ENCODE data around the gene HPCA.
A peak's percentile ranks its signal among the peaks of the same experiment; 100 is the strongest.

Gene HPCA

GRCh38 chr1:32890516-32891240, 4.4 kb downstream of the HPCA start:
- no peak for DNase-seq

GRCh38 chr1:32891241-32891570, 4.9 kb downstream of the HPCA start:
- no peak for DNase-seq

- no peak for DNase-seq
Measured at GRCh38 chr1:32891630-32892029, 5.3 kb downstream of the HPCA start.

DNA sequence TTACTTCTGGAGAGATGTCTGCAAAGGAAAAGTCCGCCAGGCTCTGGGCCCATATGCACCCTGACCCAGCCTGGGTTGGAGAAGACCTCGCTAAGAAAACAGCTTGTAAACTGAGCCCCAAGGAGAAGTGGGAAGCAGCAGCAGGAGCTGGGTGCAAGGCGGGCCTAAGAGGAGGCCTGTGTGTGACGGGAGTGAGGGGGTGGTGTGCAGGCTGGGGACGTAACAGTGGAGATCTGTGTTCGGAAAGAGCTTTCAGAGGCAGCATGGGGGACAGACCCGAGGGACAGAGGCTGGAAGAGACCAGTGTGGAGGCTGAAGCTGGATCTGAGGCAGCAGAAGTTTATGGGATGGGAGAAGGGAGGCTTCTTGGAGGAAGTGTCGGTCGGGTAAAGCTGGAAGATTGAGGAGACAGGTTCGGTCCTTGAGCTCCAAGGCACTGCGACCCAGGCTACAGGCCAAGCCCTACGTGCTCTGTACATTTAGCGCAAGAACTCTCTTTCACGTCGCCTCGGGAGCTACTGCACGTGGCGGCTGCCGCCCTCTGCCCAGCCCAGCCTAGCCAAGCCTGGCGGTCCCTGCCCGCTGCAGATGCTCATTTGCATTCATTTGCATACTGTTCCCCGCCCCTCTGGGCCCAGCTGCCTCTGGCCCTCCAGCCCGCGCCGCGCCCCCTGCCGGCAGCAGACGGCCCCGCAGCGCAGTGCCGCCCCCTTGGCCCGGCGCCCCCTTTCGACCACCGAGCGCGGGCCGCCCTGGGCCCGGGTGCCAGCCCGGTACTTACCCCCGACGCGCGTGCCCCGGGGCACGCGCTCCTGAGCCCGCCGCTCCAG, 6.3 kb downstream of the HPCA start:
- DNase-seq: peak; percentile 47 to 58

DNA sequence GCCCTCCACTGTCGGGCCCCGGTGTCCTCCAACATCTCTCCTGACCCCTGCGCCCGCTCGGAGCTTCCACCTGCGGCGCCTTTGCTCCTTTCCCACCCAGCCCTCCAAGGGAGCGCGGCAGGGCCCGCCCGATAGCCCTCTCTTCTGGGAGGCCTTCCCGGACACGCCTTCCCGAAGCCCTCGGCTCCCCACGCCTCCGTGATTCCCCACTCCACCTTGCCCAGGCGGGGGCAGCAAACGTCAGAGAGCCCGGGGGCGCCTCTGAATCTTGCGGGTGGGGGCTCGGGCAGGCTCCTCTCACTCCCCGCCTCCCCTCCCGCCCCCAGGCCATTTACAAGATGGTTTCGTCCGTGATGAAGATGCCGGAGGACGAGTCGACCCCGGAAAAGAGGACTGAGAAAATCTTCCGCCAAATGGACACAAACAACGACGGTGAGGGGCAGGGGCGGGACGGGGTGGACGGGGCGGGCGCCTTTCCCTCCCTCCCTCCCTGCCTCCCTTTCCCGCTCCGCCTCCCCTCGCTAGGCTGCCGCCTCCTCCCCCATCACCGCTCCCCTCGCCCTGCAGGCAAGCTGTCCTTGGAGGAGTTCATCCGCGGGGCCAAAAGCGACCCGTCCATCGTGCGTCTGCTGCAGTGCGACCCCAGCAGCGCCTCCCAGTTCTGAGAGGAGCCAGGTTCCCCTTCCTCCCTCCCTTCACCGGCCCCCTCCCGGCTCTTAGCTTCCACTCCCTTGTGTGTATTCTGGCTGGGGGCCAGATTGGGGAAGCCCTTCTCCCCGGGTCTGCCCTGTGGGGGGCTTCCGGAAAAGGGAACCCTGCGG, 7.1 kb downstream of the HPCA start:
- peak in 1 of 2 experiments; percentile 30 for DNase-seq

- DNase-seq: no peak
Measured at GRCh38 chr1:32894019-32894600, 7.8 kb downstream of the HPCA start.

DNA sequence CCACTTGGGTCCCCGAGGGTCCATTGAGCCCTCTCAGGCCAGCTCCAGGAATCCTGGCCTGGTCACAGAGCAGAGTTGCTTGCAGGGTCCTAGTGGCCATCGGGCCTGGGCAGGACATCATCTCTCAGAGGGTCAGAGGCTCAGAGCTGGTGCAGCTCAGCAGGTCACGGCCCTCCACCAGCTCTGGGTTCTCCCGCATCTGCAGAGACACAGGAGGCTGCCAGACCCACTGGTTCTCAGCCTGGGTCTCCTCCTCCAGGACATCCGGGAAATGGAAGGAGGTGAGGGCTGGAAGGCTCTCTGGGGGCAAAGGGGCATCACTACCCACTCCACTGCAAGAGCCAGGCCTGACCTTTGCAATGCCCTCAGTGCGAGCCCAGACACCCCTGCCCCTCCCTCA, 8.4 kb downstream of the HPCA start:
- DNase-seq: no peak

DNA sequence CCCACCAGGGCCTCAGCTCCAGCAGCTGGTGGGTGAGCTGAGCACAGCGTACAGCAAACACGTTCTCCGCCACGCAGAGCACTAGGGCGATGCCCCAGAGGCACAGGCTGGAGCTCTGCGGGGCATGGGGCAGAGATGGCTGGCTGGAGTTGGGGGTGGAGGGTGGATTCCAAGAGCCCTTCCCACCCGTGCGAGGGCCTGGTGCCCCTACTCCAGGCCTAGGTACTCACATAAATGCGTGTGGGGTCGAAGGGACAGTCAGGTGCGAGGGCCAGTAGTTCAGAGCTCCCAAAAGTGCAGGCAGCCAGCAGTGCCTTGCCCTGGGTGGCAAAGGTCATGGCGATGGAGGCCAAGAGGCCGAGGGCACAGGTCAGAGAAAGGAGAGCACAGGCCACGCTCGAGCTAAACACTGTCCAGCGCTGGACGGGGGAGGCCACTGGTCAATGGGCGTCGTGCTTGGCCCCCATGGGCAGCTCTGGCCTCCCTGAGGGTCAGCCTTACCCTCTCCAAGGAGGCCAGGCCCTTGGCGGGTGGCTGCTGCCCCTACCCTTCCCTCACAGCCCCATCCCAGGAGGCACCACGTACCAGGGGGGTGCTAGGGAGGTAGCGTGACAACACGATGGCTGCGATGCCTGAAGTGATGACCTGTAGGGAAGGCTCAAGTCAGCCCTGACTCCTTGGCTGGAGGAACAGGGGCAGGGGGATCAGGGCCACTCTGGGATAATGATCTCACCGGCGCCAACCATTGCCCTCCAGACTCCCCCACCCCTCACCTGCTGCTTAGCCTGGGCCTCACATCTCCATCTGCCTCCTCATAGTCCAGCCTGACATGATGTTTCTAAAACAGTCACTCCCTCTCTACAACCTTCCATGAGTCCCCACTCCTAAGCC, 9.3 kb downstream of the HPCA start:
- no peak for DNase-seq

- no peak for DNase-seq
Measured at GRCh38 chr1:32896451-32896850, 10.2 kb downstream of the HPCA start.

- no peak for DNase-seq
Measured at GRCh38 chr1:32897082-32898049, 11.1 kb downstream of the HPCA start.

- no peak for DNase-seq
Measured at GRCh38 chr1:32898056-32898455, 11.8 kb downstream of the HPCA start.

- no peak for DNase-seq
Measured at GRCh38 chr1:32898958-32899357, 12.7 kb downstream of the HPCA start.

DNA sequence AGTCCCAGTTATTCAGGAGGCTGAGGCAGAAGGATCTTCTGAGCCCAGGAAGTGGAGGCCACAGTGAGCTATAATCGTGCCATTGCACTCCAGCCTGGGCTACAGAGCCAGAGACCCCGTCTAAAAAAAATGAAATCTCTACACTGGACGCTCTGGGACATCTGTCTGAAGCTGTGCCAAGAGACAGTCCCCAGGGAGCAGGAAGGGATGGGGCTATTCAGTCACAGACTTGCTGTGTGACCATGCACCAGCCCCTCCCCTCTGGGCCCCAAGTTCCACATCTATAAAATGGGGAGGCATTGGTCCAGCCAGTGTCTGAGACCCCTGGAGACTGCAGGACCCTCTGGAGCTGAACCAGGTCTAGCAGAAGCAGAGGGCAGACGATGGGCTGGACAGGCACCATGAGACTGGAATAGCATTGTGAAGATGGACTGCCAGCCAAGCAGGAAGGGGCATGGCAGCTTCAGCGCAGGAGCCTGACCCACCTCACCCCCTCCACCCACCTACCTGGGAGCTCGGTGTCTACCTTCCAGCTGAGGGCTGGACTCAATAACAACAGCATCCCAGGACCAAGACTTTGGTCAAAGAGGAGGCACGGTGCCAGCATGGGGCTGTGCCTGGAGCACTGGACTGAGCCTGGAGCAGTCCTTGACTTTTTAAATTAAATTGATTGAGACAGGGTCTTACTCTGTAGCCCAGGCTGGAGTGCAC, 13.4 kb downstream of the HPCA start:
- no peak for DNase-seq

GRCh38 chr1:32900371-32900955, 14.2 kb downstream of the HPCA start:
- no peak for DNase-seq

- no peak for DNase-seq
Measured at GRCh38 chr1:32900956-32901822, 14.9 kb downstream of the HPCA start, which contains the start of gene TMEM54. TMEM54 (minus strand) TSS chr1:32901389; CDS start chr1:32901238, 151 bp downstream.

- DNase-seq: no peak
Measured at GRCh38 chr1:32901823-32902534, 15.7 kb downstream of the HPCA start.

DNA sequence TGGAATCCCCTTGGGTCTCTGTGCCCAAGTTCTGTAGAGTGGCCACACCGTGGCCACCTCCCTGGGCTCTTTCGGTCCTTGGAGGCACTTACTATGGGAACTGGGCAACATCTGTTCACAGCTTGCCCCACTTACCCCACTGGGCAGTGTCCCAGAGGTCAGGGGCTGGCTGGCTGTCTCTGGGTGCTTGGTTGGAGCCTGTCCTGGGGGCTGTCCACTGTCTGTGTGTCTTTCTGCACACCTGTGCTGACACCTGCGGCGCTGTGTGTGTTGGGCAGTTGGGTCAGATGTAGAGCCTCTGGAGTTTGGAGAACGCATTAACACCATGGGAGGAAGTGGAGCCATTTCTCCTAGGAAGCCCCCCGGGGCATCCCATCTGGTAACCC, 16.2 kb downstream of the HPCA start:
- no peak for DNase-seq

All from activated CD4-positive, alpha-beta T cell treated with anti-CD3 and anti-CD28 coated beads, Interleukin-2, amount 50 U/mL, for 48 hours (primary cell).